Left kidney (tissue), 2 donors: ENCODE measurements around the gene HOXA11. TPM values are rescaled to one million over a fixed set of nuclear protein-coding genes. Genes with fewer than 3 reads are reported as not detected.

Source experiments
- DNase-seq: peaks from one replicate; pipeline ENCODE4 v3.0.0-alpha.2; 2013
- polyA plus RNA-seq: library from polyadenylated mRNA; unstranded; fragments of 120-200 nt; gene quantifications from one replicate; pipeline ENCODE4 v1.2.1, GENCODE V29; 2013; ENCODE audit not compliant: insufficient read length

The HOXA11 gene
- polyA plus RNA-seq, 1 donor, result 32.2 TPM

- DNase-seq, result no peak
Observed at GRCh38 chr7:27134392-27134791, 50.6 kb downstream of the HOXA11 start.

GRCh38 chr7:27133409-27134231, 51.4 kb downstream of the HOXA11 start:
- no peak for DNase-seq

- no peak for DNase-seq
Observed at GRCh38 chr7:27132978-27133377, 52.1 kb downstream of the HOXA11 start.

- DNase-seq, result no peak
Observed at GRCh38 chr7:27132214-27132613, 52.8 kb downstream of the HOXA11 start.

GRCh38 chr7:27131390-27131819, 53.6 kb downstream of the HOXA11 start:
- DNase-seq, result no peak

Other genes with a start within 250 kb of the HOXA11 start
- 3.4 TPM for gene HOXA1, start 89.2 kb downstream of the HOXA11 start, polyA plus RNA-seq
- gene HOXA2, start 82.5 kb downstream of the HOXA11 start, polyA plus RNA-seq, result 13.9 TPM
- gene HOXA4, start 54.5 kb downstream of the HOXA11 start, polyA plus RNA-seq, result 28.6 TPM
- gene HOXA5, start 41.6 kb downstream of the HOXA11 start, polyA plus RNA-seq, result 76.0 TPM
- 26.5 TPM for gene HOXA6, start 37.5 kb downstream of the HOXA11 start, polyA plus RNA-seq
- 47.9 TPM for gene HOXA3, start 32.6 kb downstream of the HOXA11 start, polyA plus RNA-seq
- 22.7 TPM for gene HOXA7, start 28.6 kb downstream of the HOXA11 start, polyA plus RNA-seq
- gene HOXA9, start 19.7 kb downstream of the HOXA11 start, polyA plus RNA-seq, result 124 TPM
- 137 TPM for gene HOXA10, start 10.9 kb downstream of the HOXA11 start, polyA plus RNA-seq
- gene HOXA13, start 14.9 kb upstream of the HOXA11 start, polyA plus RNA-seq, result not detected
- 0.07 TPM for gene EVX1, start 57.6 kb upstream of the HOXA11 start, polyA plus RNA-seq